ENCODE measurements around the gene MEI1. TPM values are rescaled to one million over a fixed set of nuclear protein-coding genes. Genes with fewer than 3 reads are reported as not detected.

Gene MEI1
- total RNA-seq, 2 experiments from 2014 or later: 2.3 to 14.6 TPM

GRCh38 chr22:41770715-41771468, 71.6 kb downstream of the MEI1 start:
- CTCF ChIA-PET (ENCODE audit: unreplicated experiment): no interaction called here

GRCh38 chr22:41772198-41772597, 72.9 kb downstream of the MEI1 start:
- no peak overlapping the region for H3K4me2 ChIP-seq (ENCODE audit: low read length)
- intact Hi-C loops (cut with micrococcal nuclease; ENCODE audit: unreplicated experiment): no loop called here
- H3K79me2 ChIP-seq (ENCODE audit: insufficient read depth, low read depth, low read length): no peaks in the 10 kb centered on the region
- H2AFZ ChIP-seq (ENCODE audit: low read length): no peak overlapping the region
- H3K4me3 ChIP-seq (ENCODE audit: low read depth, low read length, poor library complexity, severe bottlenecking): no peak overlapping the region
- POLR2A ChIA-PET: interaction anchor here (0.9 kb wide), 1 partner anchor 12 kb away, joined by 3 read pairs; no protein-coding TSS in a partner anchor
- H4K20me1 ChIP-seq (ENCODE audit: insufficient read depth, low read length): no peaks in the 10 kb centered on the region
- no TSS peak for BruUV-seq (replicated peaks)
- no peaks in the 10 kb centered on the region for H3K9me3 ChIP-seq (ENCODE audit: low read length)
- no peak for TF ChIP-seq CTCF (conservative IDR thresholded peaks at IDR 0.05; ENCODE audit: low read length)
- no peak for TF ChIP-seq EZH2phosphoT487 (IDR thresholded peaks at IDR 0.05; ENCODE audit: borderline replicate concordance, low read depth, low read length)
- no peaks in the 10 kb centered on the region for H3K36me3 ChIP-seq (ENCODE audit: insufficient read depth, low read length)
- no peaks in the 10 kb centered on the region; the same call in 1 of the 2 replicates for H3K9me2 ChIP-seq (ENCODE audit: insufficient read depth, low read length)
- H3K4me1 ChIP-seq (ENCODE audit: insufficient read depth, low read length, poor library complexity, severe bottlenecking): no peaks in the 10 kb centered on the region
- no peak overlapping the region for H3K27ac ChIP-seq (ENCODE audit: low read depth, low read length, poor library complexity, severe bottlenecking)
- CTCF ChIA-PET (ENCODE audit: unreplicated experiment): no interaction called here
- DNase-seq (ENCODE audit: low spot score): no peak

More at GRCh38 chr22:41770715-41771468, 71.6 kb downstream of the MEI1 start:
- H3K9me3 ChIP-seq (ENCODE audit: low read length): no peaks in the 10 kb centered on the region
- no peak overlapping the region for H3K4me2 ChIP-seq (ENCODE audit: low read length)
- intact Hi-C loops (cut with micrococcal nuclease; ENCODE audit: unreplicated experiment): no loop called here
- no peaks in the 10 kb centered on the region for H3K79me2 ChIP-seq (ENCODE audit: insufficient read depth, low read depth, low read length)
- TF ChIP-seq EZH2phosphoT487 (IDR thresholded peaks at IDR 0.05; ENCODE audit: borderline replicate concordance, low read depth, low read length): no peak
- TF ChIP-seq CTCF (conservative IDR thresholded peaks at IDR 0.05; ENCODE audit: low read length): no peak
- no peaks in the 10 kb centered on the region for H3K36me3 ChIP-seq (ENCODE audit: insufficient read depth, low read length)
- no peak for DNase-seq (ENCODE audit: low spot score)
- H2AFZ ChIP-seq (ENCODE audit: low read length): no peak overlapping the region
- no peaks in the 10 kb centered on the region; the same call in 1 of the 2 replicates for H3K9me2 ChIP-seq (ENCODE audit: insufficient read depth, low read length)
- no peaks in the 10 kb centered on the region for H4K20me1 ChIP-seq (ENCODE audit: insufficient read depth, low read length)
- POLR2A ChIA-PET: no interaction called here
- H3K4me3 ChIP-seq (ENCODE audit: low read depth, low read length, poor library complexity, severe bottlenecking): no peak overlapping the region
- no TSS peak for BruUV-seq (replicated peaks)
- H3K27ac ChIP-seq (ENCODE audit: low read depth, low read length, poor library complexity, severe bottlenecking): no peak overlapping the region
- no peaks in the 10 kb centered on the region for H3K4me1 ChIP-seq (ENCODE audit: insufficient read depth, low read length, poor library complexity, severe bottlenecking)

DNA sequence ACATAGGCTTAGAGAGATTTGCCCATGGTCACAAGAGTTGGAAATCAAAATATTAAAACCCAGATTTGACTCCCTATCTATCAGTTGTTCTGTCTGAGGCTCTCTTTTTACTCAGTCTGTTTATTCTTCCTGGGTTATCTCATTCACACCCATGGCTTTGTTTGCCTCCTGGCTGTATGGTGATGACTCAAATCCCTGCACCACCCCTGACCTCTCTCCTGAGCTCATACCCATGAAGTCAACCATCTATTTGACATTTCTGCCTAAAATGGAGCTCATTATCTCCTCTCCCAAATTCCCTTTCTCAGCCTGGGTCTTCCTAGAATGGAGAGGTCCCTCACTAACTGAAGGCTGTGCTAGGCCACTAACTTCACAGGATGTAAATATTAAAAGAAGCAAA, 73.3 kb downstream of the MEI1 start:
- ChIA-PET POLR2A (interaction anchor here (0.9 kb wide), 2 partner anchors 12 to 28 kb away, joined by 3 read pairs; partner anchors contain the start of gene CCDC134), CTCF (ENCODE audit: unreplicated experiment) (interaction anchor here (1.1 kb wide), 1 partner anchor 9 kb away, joined by 3 read pairs; no protein-coding TSS in a partner anchor)
- Histone ChIP-seq H4K20me1 (ENCODE audit: insufficient read depth, low read length) (no peaks in the 10 kb centered on the region), H2AFZ (ENCODE audit: low read length) (no peak overlapping the region), H3K9me2 (ENCODE audit: insufficient read depth, low read length) (no peaks in the 10 kb centered on the region; the same call in 1 of the 2 replicates), H3K36me3 (ENCODE audit: insufficient read depth, low read length) (no peaks in the 10 kb centered on the region), H3K4me3 (ENCODE audit: low read depth, low read length, poor library complexity, severe bottlenecking) (no peak overlapping the region), H3K27ac (ENCODE audit: low read depth, low read length, poor library complexity, severe bottlenecking) (no peak overlapping the region), H3K4me2 (ENCODE audit: low read length) (no peak overlapping the region), H3K4me1 (ENCODE audit: insufficient read depth, low read length, poor library complexity, severe bottlenecking) (no peaks in the 10 kb centered on the region), H3K79me2 (ENCODE audit: insufficient read depth, low read depth, low read length) (no peaks in the 10 kb centered on the region), H3K9me3 (ENCODE audit: low read length) (no peaks in the 10 kb centered on the region)
- no TSS peak for BruUV-seq (replicated peaks)
- intact Hi-C loops (cut with micrococcal nuclease; ENCODE audit: unreplicated experiment): no loop called here
- DNase-seq (ENCODE audit: low spot score): no peak
- no peak for TF ChIP-seq EZH2phosphoT487 (IDR thresholded peaks at IDR 0.05; ENCODE audit: borderline replicate concordance, low read depth, low read length)
- no peak for TF ChIP-seq CTCF (conservative IDR thresholded peaks at IDR 0.05; ENCODE audit: low read length)

Measured in OCI-LY7 (cell line).